ENCODE results near the gene SHLD3. TPM values are rescaled to one million over a fixed set of nuclear protein-coding genes. Genes with fewer than 3 reads are reported as not detected.

Gene SHLD3
- total and polyA plus RNA-seq, 5 experiments from 2014 or later: 2.6 to 9.9 (median 7.2) TPM

Other genes with a start within 250 kb of the SHLD3 start
- gene ADAMTS6, start 143.1 kb upstream of the SHLD3 start, total RNA-seq: 1 to 10 TPM; 7.7 to 9.6 TPM
- under 1 TPM; 0.25 to 0.66 (median 0.51) TPM for gene ADAMTS6, start 143.1 kb upstream of the SHLD3 start, polyA plus RNA-seq
- gene CENPK, start 61.9 kb upstream of the SHLD3 start, total RNA-seq: 10 to 100 TPM; 69.5 to 71.0 TPM
- gene CENPK, start 61.9 kb upstream of the SHLD3 start, polyA plus RNA-seq: 10 to 100 TPM; 28.6 to 39.8 (median 32.7) TPM
- gene PPWD1, start 61.7 kb upstream of the SHLD3 start, total RNA-seq: 100 to 1,000 TPM; 126 to 142 TPM
- 10 to 100 TPM; 26.8 to 39.5 (median 37.5) TPM for gene PPWD1, start 61.7 kb upstream of the SHLD3 start, polyA plus RNA-seq
- gene TRIM23, start 694 bp upstream of the SHLD3 start, total RNA-seq: 10 to 100 TPM; 24.8 to 29.6 TPM
- 10 to 100 TPM; 11.6 to 16.0 (median 12.9) TPM for gene TRIM23, start 694 bp upstream of the SHLD3 start, polyA plus RNA-seq
- 10 to 100 TPM; 21.6 to 26.2 TPM for gene TRAPPC13, start within 50 bp of the SHLD3 start, total RNA-seq
- 10 to 100 TPM; 17.3 to 19.7 (median 18.1) TPM for gene TRAPPC13, start within 50 bp of the SHLD3 start, polyA plus RNA-seq
- 10 to 100 TPM; 51.4 to 53.8 TPM for gene SGTB, start 97.1 kb downstream of the SHLD3 start, total RNA-seq
- 10 to 100 TPM; 12.5 to 15.4 (median 15.0) TPM for gene SGTB, start 97.1 kb downstream of the SHLD3 start, polyA plus RNA-seq
- 1 to 10 TPM; 4.4 to 7.2 TPM for gene NLN, start 97.2 kb downstream of the SHLD3 start, total RNA-seq
- gene NLN, start 97.2 kb downstream of the SHLD3 start, polyA plus RNA-seq: 1 to 10 TPM; 2.3 to 4.9 (median 3.7) TPM

Measured in naive thymus-derived CD8-positive, alpha-beta T cell (primary cell).